BLaER1 treated with 17β-estradiol and CSF1 and Interleukin-3, amounts not matched to agents 10 nM and 100 nM (cell line): Measurements from ENCODE around the gene SLC13A1.

Experiments
- H3K27ac ChIP-seq, 11 experiments: shearing (Covaris generic); formaldehyde crosslinking; 2 replicates each; pipeline ENCODE4 v1.8.1; 2022
- H3K27me3 ChIP-seq, 11 experiments: shearing (Covaris generic); formaldehyde crosslinking; 2 replicates each; pipeline ENCODE4 v1.8.1; 2022
- H3K36me3 ChIP-seq, 11 experiments: shearing (Covaris generic); formaldehyde crosslinking; 2 replicates each; pipeline ENCODE4 v1.8.1; 2022
- H3K4me1 ChIP-seq, 10 experiments: shearing (Covaris generic); formaldehyde crosslinking; 2 replicates each; pipeline ENCODE4 v1.8.1; 2022
- H3K4me2 ChIP-seq, 11 experiments: shearing (Covaris generic); formaldehyde crosslinking; 2 replicates each; pipeline ENCODE4 v1.8.1; 2022
- H3K4me3 ChIP-seq, 10 experiments: shearing (Covaris generic); formaldehyde crosslinking; 2 replicates each; pipeline ENCODE4 v1.8.1; 2022
- H3K9ac ChIP-seq, 11 experiments: shearing (Covaris generic); formaldehyde crosslinking; 2 replicates each; pipeline ENCODE4 v1.8.1; 2022
- H3K9me3 ChIP-seq, 11 experiments: shearing (Covaris generic); formaldehyde crosslinking; replicated peaks in 1 of 11; 2 replicates each; pipeline ENCODE4 v1.8.1; 2022
- H4K20me1 ChIP-seq, 11 experiments: shearing (Covaris generic); formaldehyde crosslinking; 2 replicates each; pipeline ENCODE4 v1.8.1; 2022
- Cebpa-rat ChIP-seq, 11 experiments: shearing (Covaris generic); IDR thresholded peaks; 2 replicates each; pipeline ENCODE4 v1.8.1; 2022

SLC13A1 gene

DNA sequence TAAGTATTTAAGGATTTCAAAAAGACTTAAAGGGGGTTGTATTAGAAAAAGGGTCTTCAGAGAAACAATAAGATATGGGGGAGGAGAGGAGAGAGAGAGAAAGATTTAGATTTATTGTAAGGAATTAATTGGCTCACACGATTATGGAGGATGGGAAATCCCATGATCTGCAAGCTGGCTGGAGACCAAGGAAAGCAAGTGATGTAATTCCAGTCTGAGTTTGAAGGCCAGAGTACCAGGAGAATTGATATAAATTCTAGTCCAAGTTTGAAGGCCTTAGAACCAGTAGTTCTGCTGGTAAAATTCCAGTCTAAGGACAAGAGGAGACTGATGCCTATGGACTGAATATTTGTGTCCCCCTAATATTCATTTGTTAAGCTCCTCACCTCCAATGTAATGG, 20.6 kb upstream of the SLC13A1 start:
- no peak overlapping the region for H3K4me2 ChIP-seq
- H3K4me1 ChIP-seq: no peaks in the 10 kb centered on the region
- H4K20me1 ChIP-seq: no peaks in the 10 kb centered on the region
- no peak overlapping the region for H3K27ac ChIP-seq
- peaks cover 1 to 16% (median 5%) of the 10 kb centered on the region in 11 experiments; a peak in 21 of 22 replicates for H3K9me3 ChIP-seq
- H3K36me3 ChIP-seq: no peaks in the 10 kb centered on the region
- no peaks in the 10 kb centered on the region for H3K27me3 ChIP-seq
- no peak overlapping the region for H3K4me3 ChIP-seq
- H3K9ac ChIP-seq: no peak overlapping the region
- TF ChIP-seq Cebpa-rat (IDR thresholded peaks at IDR 0.05): no peak

GRCh38 chr7:123218866-123219265, 19.1 kb upstream of the SLC13A1 start:
- no peaks in the 10 kb centered on the region for H3K4me1 ChIP-seq
- no peaks in the 10 kb centered on the region for H4K20me1 ChIP-seq
- no peak overlapping the region for H3K4me3 ChIP-seq
- H3K27ac ChIP-seq: no peak overlapping the region
- no peak overlapping the region for H3K4me2 ChIP-seq
- no peaks in the 10 kb centered on the region for H3K36me3 ChIP-seq
- peaks cover 13 to 28% (median 16%) of the 10 kb centered on the region in 11 experiments; a peak in 21 of 22 replicates for H3K9me3 ChIP-seq
- TF ChIP-seq Cebpa-rat (IDR thresholded peaks at IDR 0.05): no peak
- H3K9ac ChIP-seq: no peak overlapping the region
- no peaks in the 10 kb centered on the region for H3K27me3 ChIP-seq

- Histone ChIP-seq H3K27ac (no peak overlapping the region), H4K20me1 (no peaks in the 10 kb centered on the region), H3K9me3 (peaks cover 12 to 20% (median 15%) of the 10 kb centered on the region in 11 experiments; a peak in 20 of 22 replicates), H3K27me3 (no peaks in the 10 kb centered on the region), H3K4me1 (no peaks in the 10 kb centered on the region), H3K4me2 (no peak overlapping the region), H3K9ac (no peak overlapping the region), H3K36me3 (no peaks in the 10 kb centered on the region), H3K4me3 (no peak overlapping the region)
- no peak for TF ChIP-seq Cebpa-rat (IDR thresholded peaks at IDR 0.05)
These were observed 17.1 kb upstream of the SLC13A1 start for GRCh38 chr7:123216825-123217224.

DNA sequence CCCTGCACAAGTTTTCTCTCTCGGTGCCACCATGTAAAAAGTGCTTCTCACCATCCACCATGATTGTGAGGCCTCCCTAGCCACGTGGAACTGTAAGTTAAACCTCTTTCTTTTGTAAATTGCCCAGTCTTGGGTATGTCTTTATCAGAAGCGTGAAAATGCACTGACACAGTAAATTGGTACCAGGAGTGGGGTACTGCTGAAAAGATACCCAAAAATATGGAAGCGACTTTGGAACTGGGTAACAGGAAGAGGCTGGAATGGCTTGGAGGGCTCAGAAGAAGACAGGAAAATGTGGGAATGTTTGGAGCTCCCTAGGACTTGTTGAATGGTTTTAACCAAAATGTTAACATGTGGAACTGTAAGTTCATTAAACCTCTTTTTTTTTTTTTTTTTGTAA, 15.6 kb upstream of the SLC13A1 start:
- no peak overlapping the region for H3K9ac ChIP-seq
- no peaks in the 10 kb centered on the region for H4K20me1 ChIP-seq
- TF ChIP-seq Cebpa-rat (IDR thresholded peaks at IDR 0.05): no peak
- no peaks in the 10 kb centered on the region for H3K27me3 ChIP-seq
- no peak overlapping the region for H3K4me3 ChIP-seq
- H3K27ac ChIP-seq: no peak overlapping the region
- no peaks in the 10 kb centered on the region for H3K4me1 ChIP-seq
- H3K9me3 ChIP-seq: peaks cover 12 to 20% (median 15%) of the 10 kb centered on the region in 11 experiments; a peak in 20 of 22 replicates
- H3K36me3 ChIP-seq: no peaks in the 10 kb centered on the region
- no peak overlapping the region for H3K4me2 ChIP-seq

DNA sequence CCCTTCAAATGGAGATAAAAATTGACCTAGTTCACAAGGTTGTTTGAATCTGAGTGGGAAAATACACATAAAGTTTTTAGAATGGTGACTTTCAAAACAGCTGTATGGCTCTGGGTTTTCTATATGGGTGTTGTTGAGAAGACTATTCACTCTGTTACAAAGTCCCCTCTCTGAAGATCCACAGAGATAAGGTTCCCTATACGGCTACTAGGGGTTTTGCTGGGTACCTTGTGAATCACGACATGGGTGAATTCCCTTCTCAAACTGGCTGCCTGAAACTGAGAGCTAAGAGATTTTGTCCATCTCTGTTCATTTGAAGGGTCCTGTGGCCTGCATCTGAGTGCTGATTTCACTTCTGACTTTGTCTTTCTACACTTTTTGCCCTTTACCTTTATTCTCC, 11.8 kb upstream of the SLC13A1 start:
- Histone ChIP-seq H4K20me1 (no peaks in the 10 kb centered on the region), H3K9me3 (peaks cover 12 to 20% (median 15%) of the 10 kb centered on the region in 11 experiments; a peak in 20 of 22 replicates), H3K4me3 (no peak overlapping the region), H3K27me3 (no peaks in the 10 kb centered on the region), H3K9ac (no peak overlapping the region), H3K36me3 (no peaks in the 10 kb centered on the region), H3K4me1 (no peaks in the 10 kb centered on the region), H3K4me2 (no peak overlapping the region), H3K27ac (no peak overlapping the region)
- TF ChIP-seq Cebpa-rat (IDR thresholded peaks at IDR 0.05): no peak

DNA sequence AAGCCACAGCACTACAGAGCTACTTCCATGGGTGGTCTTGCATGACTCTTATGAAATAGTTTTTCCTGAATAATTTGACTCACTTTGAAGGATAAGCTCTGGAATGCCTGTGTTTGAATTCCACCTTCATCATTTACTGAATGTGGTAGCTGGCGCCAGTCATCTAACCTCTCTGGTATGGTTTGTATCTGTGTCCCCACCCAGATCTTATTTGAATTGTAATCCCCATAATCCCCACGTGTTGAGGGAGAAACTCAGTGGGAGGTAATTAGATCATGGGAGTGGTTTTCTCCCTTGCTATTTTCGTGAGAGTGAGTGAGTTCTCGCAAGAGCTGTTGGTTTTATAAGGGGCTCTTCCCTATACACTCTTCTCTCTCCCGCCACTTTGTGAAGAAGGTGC, 11.2 kb upstream of the SLC13A1 start:
- H3K9me3 ChIP-seq: peaks cover 12 to 18% (median 15%) of the 10 kb centered on the region in 11 experiments; a peak in 20 of 22 replicates
- H3K4me3 ChIP-seq: no peak overlapping the region
- H4K20me1 ChIP-seq: no peaks in the 10 kb centered on the region
- H3K4me1 ChIP-seq: no peaks in the 10 kb centered on the region
- no peak overlapping the region for H3K4me2 ChIP-seq
- no peak overlapping the region for H3K27ac ChIP-seq
- no peaks in the 10 kb centered on the region for H3K27me3 ChIP-seq
- H3K9ac ChIP-seq: no peak overlapping the region
- no peaks in the 10 kb centered on the region for H3K36me3 ChIP-seq
- TF ChIP-seq Cebpa-rat (IDR thresholded peaks at IDR 0.05): no peak

DNA sequence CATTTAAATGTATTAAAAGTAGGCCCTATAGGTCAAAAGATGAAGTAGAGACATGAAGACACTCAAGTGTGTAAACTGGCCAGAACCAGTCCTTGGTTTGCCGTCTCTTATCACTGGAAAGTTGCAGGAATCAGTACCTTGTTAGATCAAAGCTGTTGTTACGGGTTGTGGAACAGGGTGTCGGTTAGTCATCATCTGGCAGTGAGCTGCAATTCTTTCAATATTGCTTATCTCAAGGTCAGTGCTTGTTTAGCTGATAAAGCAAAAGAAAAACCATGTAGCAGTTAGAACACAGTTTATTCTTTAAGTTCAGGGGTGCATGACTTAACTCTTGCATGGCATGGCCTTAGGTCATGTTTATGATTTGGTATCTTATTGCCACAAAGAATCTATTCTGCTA, 10.0 kb upstream of the SLC13A1 start:
- no peak for TF ChIP-seq Cebpa-rat (IDR thresholded peaks at IDR 0.05)
- Histone ChIP-seq H3K4me1 (no peaks in the 10 kb centered on the region), H3K4me2 (no peak overlapping the region), H3K9ac (no peak overlapping the region), H4K20me1 (no peaks in the 10 kb centered on the region), H3K36me3 (no peaks in the 10 kb centered on the region), H3K9me3 (peaks cover 2 to 6% (median 6%) of the 10 kb centered on the region in 11 experiments; a peak in 17 of 22 replicates), H3K4me3 (no peak overlapping the region), H3K27ac (no peak overlapping the region), H3K27me3 (no peaks in the 10 kb centered on the region)

DNA sequence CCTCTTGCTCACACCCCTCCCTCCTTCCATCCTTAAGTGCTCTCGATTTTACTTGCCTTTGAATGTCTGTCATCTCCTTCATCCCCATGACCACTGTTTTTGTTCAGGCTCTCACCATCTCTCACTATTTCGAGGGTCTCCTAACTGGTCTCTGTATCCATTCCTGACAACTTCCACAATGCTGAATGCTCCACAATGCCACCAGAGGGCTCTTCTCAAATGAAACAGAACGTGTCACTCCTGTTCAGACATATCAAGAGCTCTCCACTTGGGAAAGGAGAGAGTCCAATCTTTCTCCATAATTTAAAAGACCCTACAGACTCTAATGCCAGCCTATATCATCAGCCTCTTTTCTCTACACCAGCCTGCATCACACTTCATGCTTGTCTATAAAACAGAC, 9.0 kb upstream of the SLC13A1 start:
- TF ChIP-seq Cebpa-rat (IDR thresholded peaks at IDR 0.05): no peak
- H3K4me2 ChIP-seq: no peak overlapping the region
- no peak overlapping the region for H3K4me3 ChIP-seq

DNA sequence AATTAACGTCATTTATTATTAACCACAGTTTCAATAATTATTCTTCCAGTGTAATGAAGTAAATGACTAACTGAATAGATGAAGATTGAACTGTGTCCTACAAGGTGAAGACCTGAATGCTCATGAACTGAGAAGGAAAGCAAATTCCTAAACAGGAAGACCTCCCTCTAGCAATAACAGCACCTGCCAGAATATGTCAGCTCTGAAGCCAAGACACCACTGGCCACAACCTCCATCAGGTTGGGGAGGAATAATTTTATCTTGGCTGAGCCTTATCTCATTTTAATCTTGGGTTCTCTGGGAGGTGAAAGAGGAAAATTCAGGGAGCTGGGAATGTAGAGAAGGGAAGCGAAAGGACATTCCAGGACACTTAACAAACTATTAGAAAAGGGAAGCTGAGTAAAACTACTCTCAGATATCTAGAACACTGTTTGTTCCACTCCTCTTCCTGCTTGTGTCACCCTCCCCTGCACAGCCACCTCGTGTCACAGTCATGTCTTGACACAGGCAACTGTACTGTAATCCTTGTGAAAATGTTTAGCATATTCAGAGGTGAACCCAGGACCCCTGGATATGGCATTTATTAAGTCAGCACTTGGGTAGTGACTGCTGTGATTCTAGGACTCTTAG, 4.6 kb upstream of the SLC13A1 start:
- no peak overlapping the region for H3K27ac ChIP-seq
- no peaks in the 10 kb centered on the region for H3K27me3 ChIP-seq
- H3K36me3 ChIP-seq: no peaks in the 10 kb centered on the region
- 0 out of 20 replicates have a peak, but pooled peaks cover 0 to 4% (median 0%) of the 10 kb centered on the region in 10 experiments for H3K4me1 ChIP-seq
- no peaks in the 10 kb centered on the region for H3K9me3 ChIP-seq
- no peak for TF ChIP-seq Cebpa-rat (IDR thresholded peaks at IDR 0.05)
- no peaks in the 10 kb centered on the region for H4K20me1 ChIP-seq
- no peak overlapping the region for H3K4me3 ChIP-seq
- H3K4me2 ChIP-seq: 0 out of 22 replicates have a peak overlapping the region, but pooled peaks of 1 of the 11 experiments have one; percentile 10
- H3K9ac ChIP-seq: no peak overlapping the region

More for the DNA sequence above, 9.0 kb upstream of the SLC13A1 start:
- Histone ChIP-seq H3K36me3 (no peaks in the 10 kb centered on the region), H4K20me1 (no peaks in the 10 kb centered on the region), H3K4me1 (0 out of 20 replicates have a peak, but pooled peaks cover 0 to 4% (median 0%) of the 10 kb centered on the region in 10 experiments), H3K27me3 (no peaks in the 10 kb centered on the region), H3K27ac (no peak overlapping the region), H3K9me3 (no peaks in the 10 kb centered on the region), H3K9ac (no peak overlapping the region)

DNA sequence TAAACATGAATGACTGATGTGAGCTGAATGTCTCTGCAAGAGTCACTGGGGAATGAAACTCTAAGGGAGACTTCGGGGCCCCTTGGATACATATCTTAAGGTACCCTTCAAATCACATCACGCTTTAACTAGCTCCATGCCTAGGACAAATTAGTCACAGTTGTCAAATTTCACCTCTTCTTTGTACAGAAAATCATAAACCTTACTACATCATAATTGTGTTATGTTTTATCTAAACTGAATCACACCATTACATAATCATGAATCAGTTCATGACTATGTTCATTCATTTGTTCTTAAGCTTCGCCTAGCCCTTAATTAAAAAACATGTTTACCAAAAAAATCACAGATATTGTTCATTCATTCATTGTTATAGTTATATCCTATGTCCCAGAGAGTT, 2.1 kb upstream of the SLC13A1 start:
- no peak overlapping the region for H3K4me3 ChIP-seq
- no peak overlapping the region for H3K27ac ChIP-seq
- no peak for TF ChIP-seq Cebpa-rat (IDR thresholded peaks at IDR 0.05)
- no peak overlapping the region for H3K4me2 ChIP-seq
- no peaks in the 10 kb centered on the region for H4K20me1 ChIP-seq
- H3K27me3 ChIP-seq: no peaks in the 10 kb centered on the region
- no peak overlapping the region for H3K9ac ChIP-seq
- 0 out of 20 replicates have a peak, but pooled peaks cover 0 to 4% (median 0%) of the 10 kb centered on the region in 10 experiments for H3K4me1 ChIP-seq
- H3K36me3 ChIP-seq: no peaks in the 10 kb centered on the region
- no peaks in the 10 kb centered on the region for H3K9me3 ChIP-seq
